ENCODE measurements around the gene UBE3A.

Gene UBE3A

DNA sequence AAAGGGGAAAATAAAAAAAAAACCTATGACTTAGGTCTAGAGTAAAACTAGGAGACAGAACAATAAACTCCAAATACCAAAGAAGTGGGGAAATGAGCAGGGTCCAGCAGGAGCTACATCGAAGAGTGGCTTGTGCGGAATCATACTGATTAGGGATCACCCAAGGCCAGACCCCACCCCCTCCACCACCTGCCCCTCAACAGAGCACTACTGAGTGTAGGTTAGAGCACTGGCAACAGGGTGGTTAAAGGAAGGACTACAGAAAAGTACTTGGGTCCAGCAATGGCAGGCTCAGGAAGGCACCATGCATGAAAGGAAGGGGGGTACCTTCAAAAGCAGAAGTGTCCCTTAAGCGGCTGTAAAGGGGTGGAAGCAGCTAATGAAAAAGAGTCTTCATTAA, 96.2 kb downstream of the UBE3A start:
- 93 to 96% methylated on average over 3 of the region's 3 CpGs for WGBS, 2 experiments
- H3K36me3 ChIP-seq (ENCODE audit: control insufficient read depth, insufficient read depth, low read length): peaks cover 10% of the 10 kb centered on the region
- no peak overlapping the region for H3K4me3 ChIP-seq (ENCODE audit: insufficient read depth, low read depth, low read length)
- no peaks in the 10 kb centered on the region for H3K4me1 ChIP-seq (ENCODE audit: control insufficient read depth, insufficient read depth, low read length)
- H3K27me3 ChIP-seq (ENCODE audit: control insufficient read depth, insufficient read depth, low read length, poor library complexity, severe bottlenecking): no peaks in the 10 kb centered on the region
- H3K27ac ChIP-seq (ENCODE audit: insufficient read depth, low read depth, low read length, poor library complexity, severe bottlenecking): no peak overlapping the region
- no peaks in the 10 kb centered on the region for H3K9me3 ChIP-seq (ENCODE audit: control insufficient read depth, low read length)

DNA sequence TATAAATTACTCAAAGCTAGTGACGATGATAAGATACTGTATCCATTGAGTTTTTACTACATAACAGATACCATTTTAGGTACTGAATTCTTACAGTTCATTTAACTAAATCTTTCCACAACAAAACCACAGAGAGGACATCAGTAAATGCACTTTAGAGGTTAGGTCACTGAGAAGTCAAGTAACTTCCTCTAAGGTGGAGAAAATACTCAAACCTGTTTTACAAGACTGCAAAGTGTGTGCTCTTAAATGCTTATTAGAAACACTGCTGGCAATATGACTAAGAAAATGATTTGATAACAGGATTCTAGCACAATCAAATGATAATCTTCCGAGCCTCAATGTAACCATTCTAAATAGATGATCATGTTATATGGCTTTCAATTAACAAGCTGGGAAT, 99.4 kb downstream of the UBE3A start:
- Histone ChIP-seq H3K36me3 (ENCODE audit: control insufficient read depth, insufficient read depth, low read length) (peaks cover 16% of the 10 kb centered on the region), H3K27ac (ENCODE audit: insufficient read depth, low read depth, low read length, poor library complexity, severe bottlenecking) (no peak overlapping the region), H3K27me3 (ENCODE audit: control insufficient read depth, insufficient read depth, low read length, poor library complexity, severe bottlenecking) (no peaks in the 10 kb centered on the region), H3K4me3 (ENCODE audit: insufficient read depth, low read depth, low read length) (no peak overlapping the region), H3K4me1 (ENCODE audit: control insufficient read depth, insufficient read depth, low read length) (no peaks in the 10 kb centered on the region), H3K9me3 (ENCODE audit: control insufficient read depth, low read length) (no peaks in the 10 kb centered on the region)
- WGBS, 2 experiments: 100% methylated on average over 1 to 2 of the region's 2 CpGs

DNA sequence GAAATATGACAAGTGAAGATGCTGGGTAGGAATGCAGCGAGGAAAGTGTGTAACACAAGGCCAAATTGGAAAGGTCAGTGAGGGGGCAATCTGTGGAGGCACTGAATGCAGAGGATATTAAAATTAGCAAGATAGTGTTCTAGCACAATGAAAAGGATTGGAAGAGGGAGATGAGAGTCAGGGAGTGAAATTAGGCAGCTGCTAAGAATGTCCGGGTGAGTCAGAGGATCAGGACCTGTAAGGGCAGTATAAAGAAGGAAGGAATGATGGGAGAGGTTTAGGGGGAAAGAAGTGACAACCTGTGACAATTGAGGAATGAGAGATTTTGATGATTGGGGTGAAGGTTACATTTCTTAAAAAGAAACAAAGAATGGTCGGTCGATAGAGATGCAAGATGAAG, 103.5 kb downstream of the UBE3A start:
- no peak overlapping the region for H3K4me3 ChIP-seq (ENCODE audit: insufficient read depth, low read depth, low read length)
- no peaks in the 10 kb centered on the region for H3K9me3 ChIP-seq (ENCODE audit: control insufficient read depth, low read length)
- 94 to 97% methylated on average over 4 of the region's 4 CpGs for WGBS, 2 experiments
- peaks cover 16% of the 10 kb centered on the region for H3K36me3 ChIP-seq (ENCODE audit: control insufficient read depth, insufficient read depth, low read length)
- no peak overlapping the region for H3K27ac ChIP-seq (ENCODE audit: insufficient read depth, low read depth, low read length, poor library complexity, severe bottlenecking)
- no peaks in the 10 kb centered on the region for H3K27me3 ChIP-seq (ENCODE audit: control insufficient read depth, insufficient read depth, low read length, poor library complexity, severe bottlenecking)
- H3K4me1 ChIP-seq (ENCODE audit: control insufficient read depth, insufficient read depth, low read length): no peaks in the 10 kb centered on the region

DNA sequence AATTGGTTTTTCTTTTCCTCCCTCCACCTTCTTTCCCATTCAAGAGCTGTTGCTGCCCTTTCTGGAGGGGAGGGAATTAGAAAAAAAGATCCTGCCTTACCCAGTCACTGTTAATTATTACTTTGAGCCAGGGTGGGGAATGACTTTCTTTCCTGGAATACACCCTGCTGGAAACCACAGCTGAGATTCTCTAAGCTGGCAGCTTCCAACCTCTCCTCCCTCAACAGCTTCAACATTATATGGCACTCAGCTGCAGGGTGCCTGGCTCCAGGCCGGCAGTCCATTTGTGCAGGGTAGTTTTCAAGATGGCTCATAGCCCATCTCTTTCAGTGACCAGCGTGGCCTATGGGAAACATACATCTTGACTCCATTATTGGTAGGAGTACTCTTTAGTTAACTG, 105.8 kb downstream of the UBE3A start:
- H3K4me1 ChIP-seq (ENCODE audit: control insufficient read depth, insufficient read depth, low read length): no peaks in the 10 kb centered on the region
- H3K4me3 ChIP-seq (ENCODE audit: insufficient read depth, low read depth, low read length): no peak overlapping the region
- H3K36me3 ChIP-seq (ENCODE audit: control insufficient read depth, insufficient read depth, low read length): peaks cover 6% of the 10 kb centered on the region
- no peaks in the 10 kb centered on the region for H3K9me3 ChIP-seq (ENCODE audit: control insufficient read depth, low read length)
- 82 to 85% methylated on average over 2 of the region's 2 CpGs for WGBS, 2 experiments
- no peaks in the 10 kb centered on the region for H3K27me3 ChIP-seq (ENCODE audit: control insufficient read depth, insufficient read depth, low read length, poor library complexity, severe bottlenecking)
- H3K27ac ChIP-seq (ENCODE audit: insufficient read depth, low read depth, low read length, poor library complexity, severe bottlenecking): no peak overlapping the region

DNA sequence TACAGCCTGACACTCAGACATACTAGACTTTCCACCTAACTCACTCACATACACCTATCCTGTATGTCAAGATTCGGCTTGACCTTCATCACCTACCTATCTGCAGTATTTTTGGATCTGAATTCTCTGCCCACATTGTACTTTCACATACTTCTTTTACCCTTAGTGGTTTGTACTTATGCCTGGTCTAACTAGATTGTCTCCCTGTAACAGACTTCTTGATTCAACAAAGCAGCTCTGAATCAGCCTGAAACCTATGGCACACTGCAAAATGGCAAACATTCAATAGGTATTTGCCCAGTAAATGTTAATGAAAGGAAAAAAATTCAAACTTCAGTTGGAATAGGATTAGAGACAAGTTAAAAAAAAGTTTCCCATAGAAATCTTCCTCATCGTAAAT, 106.5 kb downstream of the UBE3A start:
- H3K4me1 ChIP-seq (ENCODE audit: control insufficient read depth, insufficient read depth, low read length): no peaks in the 10 kb centered on the region
- no peaks in the 10 kb centered on the region for H3K9me3 ChIP-seq (ENCODE audit: control insufficient read depth, low read length)
- H3K27me3 ChIP-seq (ENCODE audit: control insufficient read depth, insufficient read depth, low read length, poor library complexity, severe bottlenecking): no peaks in the 10 kb centered on the region
- H3K36me3 ChIP-seq (ENCODE audit: control insufficient read depth, insufficient read depth, low read length): peaks cover 6% of the 10 kb centered on the region
- H3K27ac ChIP-seq (ENCODE audit: insufficient read depth, low read depth, low read length, poor library complexity, severe bottlenecking): no peak overlapping the region
- 89 to 97% methylated on average over 1 to 2 of the region's 2 CpGs for WGBS, 2 experiments
- no peak overlapping the region for H3K4me3 ChIP-seq (ENCODE audit: insufficient read depth, low read depth, low read length)

DNA sequence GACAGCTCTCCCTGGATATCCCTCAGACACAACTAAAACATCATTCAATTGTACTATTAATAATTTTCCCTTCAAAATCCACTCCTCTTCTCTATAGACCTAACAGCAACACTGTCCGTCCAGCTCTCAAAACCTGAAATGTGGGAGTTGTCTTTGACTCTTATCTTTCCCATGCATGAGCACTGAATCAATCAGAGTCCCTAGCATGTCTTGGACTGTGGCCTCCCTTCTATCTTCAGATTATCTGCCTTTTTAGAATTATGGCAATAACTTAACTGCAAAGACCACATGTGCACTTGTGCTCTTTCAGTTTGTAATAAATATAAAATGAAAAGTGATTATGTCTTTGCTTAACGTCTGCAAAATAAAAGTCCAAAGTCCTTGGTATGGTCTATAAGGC, 107.0 kb downstream of the UBE3A start:
- Histone ChIP-seq H3K9me3 (ENCODE audit: control insufficient read depth, low read length) (no peaks in the 10 kb centered on the region), H3K27me3 (ENCODE audit: control insufficient read depth, insufficient read depth, low read length, poor library complexity, severe bottlenecking) (no peaks in the 10 kb centered on the region), H3K27ac (ENCODE audit: insufficient read depth, low read depth, low read length, poor library complexity, severe bottlenecking) (no peak overlapping the region), H3K36me3 (ENCODE audit: control insufficient read depth, insufficient read depth, low read length) (peaks cover 6% of the 10 kb centered on the region), H3K4me1 (ENCODE audit: control insufficient read depth, insufficient read depth, low read length) (no peaks in the 10 kb centered on the region), H3K4me3 (ENCODE audit: insufficient read depth, low read depth, low read length) (no peak overlapping the region)
- WGBS, 2 experiments: 92 to 100% methylated on average over 2 of the region's 2 CpGs

DNA sequence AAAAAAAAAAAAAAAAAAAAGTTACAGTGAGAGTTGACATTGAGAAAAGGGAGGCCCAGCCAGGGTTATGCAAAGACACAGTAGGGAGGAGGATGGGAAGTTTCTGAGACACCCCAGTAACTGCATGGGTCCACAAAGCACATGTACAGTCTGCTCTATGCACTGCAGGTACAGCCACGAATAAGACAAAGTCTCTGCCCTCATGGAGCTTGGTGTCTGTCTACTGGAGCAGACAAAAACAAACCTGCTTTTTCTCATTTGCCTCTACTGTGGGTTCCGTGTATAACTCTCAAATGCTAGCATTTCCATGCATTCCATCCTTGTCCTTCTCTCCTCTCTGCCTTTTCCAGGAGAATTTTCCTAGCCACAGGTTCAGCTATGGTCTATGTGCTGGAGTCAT, 107.4 kb downstream of the UBE3A start:
- H3K9me3 ChIP-seq (ENCODE audit: control insufficient read depth, low read length): no peaks in the 10 kb centered on the region
- H3K4me1 ChIP-seq (ENCODE audit: control insufficient read depth, insufficient read depth, low read length): no peaks in the 10 kb centered on the region
- H3K36me3 ChIP-seq (ENCODE audit: control insufficient read depth, insufficient read depth, low read length): peaks cover 6% of the 10 kb centered on the region
- H3K4me3 ChIP-seq (ENCODE audit: insufficient read depth, low read depth, low read length): no peak overlapping the region
- no peaks in the 10 kb centered on the region for H3K27me3 ChIP-seq (ENCODE audit: control insufficient read depth, insufficient read depth, low read length, poor library complexity, severe bottlenecking)
- WGBS, 2 experiments: 95 to 97% methylated on average over 2 of the region's 2 CpGs
- no peak overlapping the region for H3K27ac ChIP-seq (ENCODE audit: insufficient read depth, low read depth, low read length, poor library complexity, severe bottlenecking)

DNA sequence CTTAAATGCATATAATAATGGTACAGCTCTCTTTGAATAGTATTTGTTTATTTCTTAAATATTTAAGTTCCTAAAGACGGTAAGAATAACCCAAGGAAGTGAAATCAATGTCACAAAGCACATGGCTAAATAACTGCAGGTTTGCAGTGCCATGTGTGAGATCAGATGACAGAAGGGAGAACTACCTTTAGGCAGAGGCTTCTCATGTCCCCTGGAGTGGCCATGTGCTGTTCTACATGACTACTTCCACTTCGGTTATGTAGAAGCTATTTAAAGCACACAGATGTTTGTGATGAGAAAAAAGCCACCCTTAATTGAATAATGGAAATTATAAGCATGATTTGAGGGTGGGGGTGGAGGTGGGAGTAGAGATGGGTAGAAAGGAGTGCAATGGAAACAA, 109.1 kb downstream of the UBE3A start:
- Histone ChIP-seq H3K4me1 (ENCODE audit: control insufficient read depth, insufficient read depth, low read length) (no peaks in the 10 kb centered on the region), H3K9me3 (ENCODE audit: control insufficient read depth, low read length) (no peaks in the 10 kb centered on the region), H3K36me3 (ENCODE audit: control insufficient read depth, insufficient read depth, low read length) (no peaks in the 10 kb centered on the region), H3K27me3 (ENCODE audit: control insufficient read depth, insufficient read depth, low read length, poor library complexity, severe bottlenecking) (no peaks in the 10 kb centered on the region), H3K4me3 (ENCODE audit: insufficient read depth, low read depth, low read length) (no peak overlapping the region), H3K27ac (ENCODE audit: insufficient read depth, low read depth, low read length, poor library complexity, severe bottlenecking) (no peak overlapping the region)
- WGBS, 2 experiments: 96 to 100% methylated on average over 2 of the region's 2 CpGs

DNA sequence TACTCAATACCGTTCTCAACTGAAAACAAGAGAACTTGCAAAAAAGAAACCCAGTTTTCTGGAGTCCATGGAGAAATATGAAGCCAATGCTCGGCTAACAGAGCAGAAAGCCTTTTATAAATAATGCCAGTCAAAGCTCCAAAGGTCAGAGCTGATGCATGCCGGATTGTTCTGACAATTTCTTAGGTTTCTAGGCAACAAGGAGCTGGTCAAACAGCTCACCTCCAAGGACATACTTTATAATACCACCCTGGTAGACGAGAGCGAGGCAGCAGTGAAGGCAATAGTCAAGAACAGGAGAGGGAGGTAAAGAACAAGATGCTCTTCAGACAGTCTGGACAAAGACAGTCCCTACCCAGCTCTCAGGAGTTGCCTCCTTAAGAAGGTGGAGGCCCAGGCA, 111.1 kb downstream of the UBE3A start:
- Histone ChIP-seq H3K9me3 (ENCODE audit: control insufficient read depth, low read length) (no peaks in the 10 kb centered on the region), H3K4me3 (ENCODE audit: insufficient read depth, low read depth, low read length) (no peak overlapping the region), H3K4me1 (ENCODE audit: control insufficient read depth, insufficient read depth, low read length) (no peaks in the 10 kb centered on the region), H3K36me3 (ENCODE audit: control insufficient read depth, insufficient read depth, low read length) (no peaks in the 10 kb centered on the region), H3K27me3 (ENCODE audit: control insufficient read depth, insufficient read depth, low read length, poor library complexity, severe bottlenecking) (no peaks in the 10 kb centered on the region), H3K27ac (ENCODE audit: insufficient read depth, low read depth, low read length, poor library complexity, severe bottlenecking) (no peak overlapping the region)
- 91 to 93% methylated on average over 5 of the region's 5 CpGs for WGBS, 2 experiments

DNA sequence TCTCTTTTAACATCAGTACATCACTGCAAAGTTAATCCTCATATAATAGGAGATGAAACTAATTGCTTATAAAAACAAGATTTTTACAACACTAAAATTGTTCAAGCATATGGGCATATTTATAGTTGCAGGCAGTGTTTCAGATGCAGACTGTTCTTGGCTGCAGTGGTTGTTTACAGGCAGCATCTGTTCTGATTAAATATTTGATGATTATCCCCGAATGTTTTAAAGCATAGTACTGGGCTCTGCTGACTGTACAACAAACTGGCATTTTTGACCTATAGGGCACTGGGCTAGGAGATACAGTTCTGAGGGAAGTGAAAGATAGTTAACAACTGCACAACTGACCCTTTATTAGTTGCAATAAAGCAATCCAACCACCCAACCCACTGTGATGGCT, 113.6 kb downstream of the UBE3A start:
- Histone ChIP-seq H3K4me3 (ENCODE audit: insufficient read depth, low read depth, low read length) (no peak overlapping the region), H3K9me3 (ENCODE audit: control insufficient read depth, low read length) (peaks cover 4% of the 10 kb centered on the region), H3K27ac (ENCODE audit: insufficient read depth, low read depth, low read length, poor library complexity, severe bottlenecking) (no peak overlapping the region), H3K4me1 (ENCODE audit: control insufficient read depth, insufficient read depth, low read length) (no peaks in the 10 kb centered on the region), H3K27me3 (ENCODE audit: control insufficient read depth, insufficient read depth, low read length, poor library complexity, severe bottlenecking) (no peaks in the 10 kb centered on the region), H3K36me3 (ENCODE audit: control insufficient read depth, insufficient read depth, low read length) (no peaks in the 10 kb centered on the region)
- 91 to 93% methylated on average over 1 of the region's 1 CpG for WGBS, 2 experiments

DNA sequence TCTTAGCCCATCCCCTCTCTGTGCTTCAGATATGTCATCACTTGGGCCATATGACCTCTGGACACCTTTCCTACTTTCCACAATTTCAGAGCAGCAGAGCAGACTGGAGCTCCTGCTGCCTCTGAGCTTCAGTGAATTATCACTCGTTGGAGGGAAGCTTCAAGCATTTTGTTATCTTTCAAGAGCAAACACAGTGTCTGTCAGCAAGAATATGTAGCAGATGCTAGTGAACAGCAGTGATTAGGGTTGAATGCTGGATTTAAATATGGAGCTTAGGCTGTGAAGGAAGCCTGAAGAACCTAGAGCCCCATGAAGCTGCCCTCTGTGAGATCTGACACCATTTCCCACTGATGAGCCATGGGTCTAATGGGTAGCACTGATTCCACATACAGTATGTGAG, 115.4 kb downstream of the UBE3A start:
- Histone ChIP-seq H3K9me3 (ENCODE audit: control insufficient read depth, low read length) (peaks cover 4% of the 10 kb centered on the region), H3K27me3 (ENCODE audit: control insufficient read depth, insufficient read depth, low read length, poor library complexity, severe bottlenecking) (no peaks in the 10 kb centered on the region), H3K4me1 (ENCODE audit: control insufficient read depth, insufficient read depth, low read length) (no peaks in the 10 kb centered on the region), H3K4me3 (ENCODE audit: insufficient read depth, low read depth, low read length) (no peak overlapping the region), H3K36me3 (ENCODE audit: control insufficient read depth, insufficient read depth, low read length) (no peaks in the 10 kb centered on the region), H3K27ac (ENCODE audit: insufficient read depth, low read depth, low read length, poor library complexity, severe bottlenecking) (no peak overlapping the region)
- 91 to 93% methylated on average over 1 of the region's 1 CpG for WGBS, 2 experiments
